ENCODE results near the gene ZDHHC22. TPM values are rescaled to one million over a fixed set of nuclear protein-coding genes. Genes with fewer than 3 reads are reported as not detected.

ZDHHC22 gene
- polyA plus RNA-seq, 1 donor, result 0.30 TPM

DNA sequence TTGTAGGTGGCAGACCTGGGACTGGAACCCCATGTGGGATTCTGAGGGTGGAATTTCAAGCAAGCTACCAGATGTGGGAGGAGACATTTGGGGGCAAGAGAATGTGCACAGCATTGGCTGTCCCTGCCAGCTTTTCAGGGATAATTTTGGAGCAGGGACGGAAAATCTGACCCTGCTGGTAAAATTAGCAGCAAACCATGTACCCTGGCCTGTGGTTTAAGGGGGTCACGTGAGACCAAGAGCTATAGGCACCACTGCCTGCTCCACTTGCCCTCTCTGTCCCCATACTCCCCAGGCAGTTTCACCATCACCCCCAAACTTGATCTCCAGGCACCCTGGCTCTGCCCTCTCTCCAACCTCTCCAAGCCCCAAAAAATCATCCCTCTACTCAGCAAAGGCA lies 13.5 kb upstream of the ZDHHC22 start:
- no peak for DNase-seq

- DNase-seq, result no peak
Measured at GRCh38 chr14:77154421-77154820, 12.8 kb upstream of the ZDHHC22 start.

DNA sequence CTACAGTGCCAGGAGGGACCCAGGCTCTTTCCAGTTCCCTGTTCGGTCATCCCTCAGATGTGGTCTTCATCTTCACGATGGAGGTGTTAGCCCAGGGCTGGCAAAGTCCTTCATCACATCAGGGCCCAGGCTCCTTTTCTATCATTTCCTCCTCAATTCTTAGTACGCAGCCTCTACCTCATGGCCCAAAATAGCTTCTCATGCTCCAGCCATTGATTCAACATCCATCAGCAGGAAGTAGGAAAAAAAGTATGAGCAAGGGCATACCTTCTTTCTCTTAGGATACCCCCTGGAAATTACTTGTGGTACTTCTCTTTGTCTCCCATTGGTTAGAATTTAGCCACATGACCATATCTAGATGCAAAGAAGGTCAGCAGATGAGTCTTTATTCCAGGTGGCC lies 12.2 kb upstream of the ZDHHC22 start:
- no peak for DNase-seq

GRCh38 chr14:77151918-77152588 lies 10.5 kb upstream of the ZDHHC22 start:
- no peak for DNase-seq

GRCh38 chr14:77151245-77151644 lies 9.7 kb upstream of the ZDHHC22 start:
- no peak for DNase-seq

DNA sequence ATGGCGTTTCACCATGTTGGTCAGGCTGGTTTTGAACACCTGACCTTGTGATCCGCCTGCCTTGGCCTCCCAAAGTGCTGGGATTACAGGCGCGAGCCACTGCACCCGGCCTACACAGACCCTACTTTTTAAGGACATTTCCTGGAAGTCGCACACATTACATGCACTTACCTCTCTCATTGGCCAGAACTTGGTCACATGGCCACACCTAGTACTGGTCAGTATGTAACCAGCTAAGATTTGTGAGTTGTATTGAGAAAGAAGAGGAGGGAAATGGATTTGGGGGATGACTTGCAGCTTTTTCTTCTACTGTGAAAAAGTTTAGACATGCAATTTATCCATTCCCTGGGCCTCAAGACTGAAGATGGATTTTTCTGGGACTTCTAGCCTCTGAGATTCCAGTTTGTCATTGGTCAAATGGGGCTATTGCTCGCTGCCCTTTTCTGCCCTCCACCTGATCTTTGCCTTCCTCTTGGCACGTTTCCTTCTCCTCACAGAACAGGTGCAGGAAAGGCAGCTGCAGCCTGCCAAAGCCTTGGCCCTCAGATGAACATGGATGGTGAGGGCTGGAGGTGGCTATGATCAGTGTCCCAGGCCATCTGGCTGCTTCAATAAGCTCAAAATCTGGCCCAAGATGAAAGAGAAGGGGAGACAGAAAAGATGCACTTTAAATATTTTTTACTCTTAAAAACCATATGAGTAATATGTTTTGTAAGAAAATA lies 7.1 kb upstream of the ZDHHC22 start:
- no peak for DNase-seq

DNA sequence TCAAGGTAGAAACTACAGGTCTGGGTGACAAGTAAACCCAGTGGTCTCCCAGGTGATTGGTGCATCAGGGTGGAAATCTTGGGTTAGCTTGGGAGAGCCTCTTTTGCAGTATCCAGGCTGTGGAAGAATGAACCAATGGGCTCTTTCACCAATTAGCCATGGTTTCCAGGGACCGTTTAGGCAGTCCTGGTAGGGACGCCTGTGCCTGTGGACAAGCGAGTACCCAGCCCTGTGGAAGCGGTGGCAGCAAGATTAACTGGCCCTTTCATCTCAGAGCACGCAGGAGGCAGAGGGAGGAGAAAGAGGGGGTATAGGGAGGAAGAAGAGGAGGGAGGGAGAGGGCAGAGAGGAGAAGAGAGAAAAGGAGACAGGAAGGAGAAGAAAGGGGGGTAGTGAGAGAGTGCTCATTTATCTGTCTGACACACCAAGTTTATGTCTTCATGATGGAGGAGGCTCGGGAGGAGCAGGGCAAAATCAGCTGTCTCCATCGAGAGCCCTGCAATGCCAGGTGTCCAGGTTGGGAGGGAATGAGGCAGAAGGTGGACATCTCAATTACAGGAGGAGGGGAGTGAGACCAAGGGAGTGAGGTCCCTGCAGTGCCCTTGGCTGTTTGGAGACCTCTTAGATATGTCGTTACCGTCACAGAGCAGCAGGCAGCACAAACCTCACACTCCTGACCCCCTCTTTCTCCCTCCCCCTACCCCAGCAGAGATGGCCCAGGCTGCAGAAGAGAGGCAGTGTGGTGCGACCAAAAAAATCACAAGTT lies 4.6 kb upstream of the ZDHHC22 start:
- no peak for DNase-seq

GRCh38 chr14:77144412-77145115 lies 3.0 kb upstream of the ZDHHC22 start:
- no peak for DNase-seq

- DNase-seq, result no peak
Measured at GRCh38 chr14:77143071-77143470, 1.5 kb upstream of the ZDHHC22 start.

DNA sequence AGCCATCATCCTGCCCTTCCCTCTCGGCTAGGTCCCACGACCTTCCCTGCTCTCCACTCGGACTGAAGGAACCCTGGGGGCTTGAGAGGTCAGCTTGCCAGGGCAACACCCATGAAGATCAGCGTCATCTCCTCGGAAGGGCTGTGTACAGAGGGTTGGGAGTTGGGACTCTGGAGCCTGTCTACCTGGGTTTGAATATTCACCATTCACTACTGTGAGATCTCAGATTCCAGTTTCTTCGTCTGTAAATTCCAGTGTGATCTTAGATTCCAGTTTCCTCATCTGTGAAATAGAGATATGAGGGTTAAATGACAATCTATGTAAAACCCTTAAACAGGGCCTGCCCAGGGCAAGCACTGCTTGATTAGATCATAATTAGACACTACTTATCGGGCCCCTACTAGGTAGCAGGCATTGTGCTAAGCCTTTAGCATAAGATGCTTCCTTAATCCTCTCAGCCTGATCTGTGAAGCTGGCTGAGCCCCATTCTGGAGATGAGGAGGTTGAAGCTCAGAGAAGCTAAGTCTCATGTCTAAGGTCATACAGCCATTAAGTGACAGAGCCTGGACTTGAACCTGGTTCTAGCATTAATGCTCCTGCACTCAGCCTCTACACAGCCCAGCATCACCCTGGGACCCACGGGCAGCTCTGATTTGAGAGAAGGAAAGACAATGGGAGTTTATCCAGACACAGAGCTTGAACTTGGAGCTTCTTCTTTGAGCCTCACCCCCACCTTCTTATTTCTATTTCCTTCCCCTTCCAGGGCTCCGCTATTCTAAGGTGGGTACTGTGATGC lies 612 bp upstream of the ZDHHC22 start:
- no peak for DNase-seq

GRCh38 chr14:77140359-77141213 lies 1.0 kb downstream of the ZDHHC22 start:
- no peak for DNase-seq

GRCh38 chr14:77139540-77140358 lies 1.8 kb downstream of the ZDHHC22 start:
- no peak for DNase-seq

DNA sequence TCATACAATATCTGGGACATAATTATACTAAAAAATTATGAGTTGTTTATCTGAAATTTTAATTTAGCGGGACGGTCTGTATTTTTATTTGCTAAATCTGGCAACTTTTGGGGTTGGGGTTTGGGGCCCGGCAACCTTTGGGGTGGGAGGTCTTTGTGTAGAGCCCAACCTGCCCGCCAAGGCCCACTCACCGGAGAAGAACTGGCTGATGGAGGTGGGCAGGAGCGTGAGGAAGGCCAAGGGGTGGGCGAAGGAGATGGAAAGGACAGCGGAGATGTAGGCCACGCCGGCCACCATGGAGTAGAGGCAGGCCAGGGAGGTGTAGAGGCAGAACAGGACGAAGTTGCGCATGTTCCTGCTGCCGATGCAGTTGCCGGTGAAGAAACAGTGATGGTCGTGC lies 2.6 kb downstream of the ZDHHC22 start:
- no peak for DNase-seq

- peak; percentile 72 for DNase-seq
Measured at GRCh38 chr14:77133720-77134338, 7.8 kb downstream of the ZDHHC22 start.

GRCh38 chr14:77131871-77132486 lies 9.6 kb downstream of the ZDHHC22 start:
- DNase-seq, result no peak

DNA sequence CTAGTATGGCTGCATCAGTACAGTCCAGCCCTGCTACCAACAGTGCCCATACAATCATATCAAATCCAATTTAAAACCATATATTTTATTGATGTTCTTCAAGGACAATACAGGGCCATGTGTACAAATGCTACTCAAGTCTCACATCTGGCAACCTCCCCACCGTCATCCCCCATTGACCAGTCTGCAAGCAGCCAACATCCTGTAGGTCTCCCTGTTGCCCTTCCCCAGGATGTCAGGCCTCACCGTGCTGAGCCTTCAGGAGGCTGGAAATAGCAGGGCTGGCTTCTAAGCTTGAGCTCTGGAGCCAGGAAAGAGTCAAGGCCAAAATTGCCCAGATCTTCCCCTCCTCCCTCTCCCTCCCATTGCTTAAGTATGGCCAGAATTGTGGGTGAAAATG lies 10.4 kb downstream of the ZDHHC22 start:
- DNase-seq, result no peak

DNA sequence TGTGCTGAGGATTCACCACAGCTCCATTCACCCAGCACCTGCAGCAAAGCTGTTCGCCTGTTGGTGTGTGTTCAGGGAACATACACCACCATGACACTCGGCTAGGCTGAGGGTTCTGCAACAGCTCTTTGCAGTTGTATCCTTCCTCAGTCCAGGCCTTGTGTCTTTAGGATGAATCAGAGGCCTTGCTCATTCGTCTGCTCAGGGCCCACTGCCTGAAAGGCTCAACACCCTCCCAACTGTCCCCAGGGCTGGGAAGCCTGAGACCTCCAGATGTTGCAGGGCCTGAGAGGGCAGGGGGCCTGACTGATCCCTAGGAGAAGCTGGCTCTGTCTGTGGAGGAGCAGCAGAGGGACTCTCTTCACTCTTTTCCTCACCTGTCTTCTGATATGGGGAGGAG lies 11.2 kb downstream of the ZDHHC22 start:
- no peak for DNase-seq

- no peak for DNase-seq
Measured at GRCh38 chr14:77128414-77128891, 13.1 kb downstream of the ZDHHC22 start.

DNA sequence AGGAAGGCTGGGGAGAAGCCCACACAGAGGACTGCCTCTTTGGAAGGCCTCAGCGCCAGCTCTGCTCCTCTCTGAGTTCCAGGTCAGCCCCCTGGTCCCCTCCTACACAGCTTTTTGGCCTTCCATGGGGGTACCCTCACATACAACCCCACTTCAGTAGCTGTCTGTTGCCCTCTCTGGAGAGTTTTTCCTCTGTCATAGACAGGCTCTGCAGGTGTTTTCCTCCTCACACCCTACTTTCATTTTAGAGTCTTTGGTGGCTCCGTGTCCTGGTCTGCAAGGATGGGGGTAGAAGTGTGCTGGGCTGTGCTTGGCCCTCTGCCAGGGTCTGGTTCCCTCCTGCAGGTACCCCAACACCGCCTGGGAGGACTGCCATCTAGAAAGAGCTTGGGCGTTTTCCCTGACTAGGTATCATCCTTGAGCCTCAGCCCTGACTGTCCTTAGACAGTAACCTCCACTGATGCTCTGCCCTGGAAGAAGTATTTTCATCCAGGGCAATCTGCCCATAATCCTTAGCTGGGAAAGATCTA lies 15.1 kb downstream of the ZDHHC22 start:
- DNase-seq, result no peak

Data from hindlimb muscle (tissue), 1 donor.